Ovary (tissue), 3 donors: ENCODE data around the gene TBL1XR1.

Experiments
- CTCF ChIP-seq, 3 donors: fragments of 450-650 bp in 2 of 3; fragments of 200-600 bp in 1 of 3; IDR thresholded peaks; one replicate each; pipeline versions ENCODE4 v1.5.1 to v1.8.0; 2016 to 2022; ENCODE audit warnings: antibody characterized with exemption in 3 of 3, mild to moderate bottlenecking in 1 of 3
- POLR2A ChIP-seq: fragments of 450-650 bp; IDR thresholded peaks from one replicate; pipeline ENCODE4 v1.6.1; 2017; ENCODE audit warnings: antibody characterized with exemption, mild to moderate bottlenecking, moderate library complexity
- donor health status: DM: no; HTN: no; CAD: no.

GRCh38 chr3:177147790-177148189 lies 49.5 kb downstream of the TBL1XR1 start:
- no peak for TF ChIP-seq CTCF (IDR thresholded peaks at IDR 0.05)
- TF ChIP-seq POLR2A, result no peak
